Cardiac muscle cell (in vitro differentiated cells and primary cell): ENCODE results near the gene ZNF750. TPM values are rescaled to one million over a fixed set of nuclear protein-coding genes. Genes with fewer than 3 reads are reported as not detected.

Experiments
- DNase-seq, 2 donors: peaks; one replicate each; pipeline versions ENCODE4 v3.0.0 to v3.0.0-alpha.2; 2010 to 2017; ENCODE audit warnings: low read depth in 1 of 2, low spot score in 1 of 2
- H3K27ac ChIP-seq: fragments of 200-600 bp; sonication (generic); 2 replicates; pipeline ENCODE4 v1.5.1; 2016
- H3K27me3 ChIP-seq: fragments of 200-600 bp; sonication (generic); 2 replicates; pipeline ENCODE4 v1.6.0; 2016; ENCODE audit warnings: control low read depth
- H3K36me3 ChIP-seq: fragments of 200-600 bp; sonication (generic); 2 replicates; pipeline ENCODE4 v1.5.1; 2016; ENCODE audit warnings: control low read depth
- H3K4me1 ChIP-seq: fragments of 200-600 bp; sonication (generic); 2 replicates; pipeline ENCODE4 v1.8.1; 2017; ENCODE audit warnings: low read depth, mild to moderate bottlenecking, mixed run types
- H3K4me3 ChIP-seq: fragments of 200-600 bp; sonication (generic); 2 replicates; pipeline ENCODE4 v1.5.1; 2016; ENCODE audit warnings: mild to moderate bottlenecking
- H3K9me3 ChIP-seq: fragments of 200-600 bp; sonication (generic); 2 replicates; pipeline ENCODE4 v1.5.1; 2017; ENCODE audit warnings: low read depth, mild to moderate bottlenecking, control low read depth
- polyA plus RNA-seq: library from polyadenylated mRNA; unstranded; fragments of >200 nt; fragmentation: Nextera tagmentation; extraction: Ambion mirVana; gene quantifications from 2 replicates; pipeline ENCODE4 v1.2.1, GENCODE V29; 2016
- total RNA-seq: library from RNA; depleted of rRNA; stranded (reverse); fragments of >200 nt; gene quantifications from 2 replicates; pipeline ENCODE4 v1.2.3, GENCODE V29; 2016
- TF ChIP-seq, protein P1 (sequence below): IDR thresholded peaks from 2 replicates; pipeline ENCODE4 v1.5.1; 2012; ENCODE audit warnings: low read depth, mild to moderate bottlenecking, low read length

Gene ZNF750
- total and polyA plus RNA-seq, 2 experiments from 2014 or later = 0.49 TPM; not detected in 1

DNA sequence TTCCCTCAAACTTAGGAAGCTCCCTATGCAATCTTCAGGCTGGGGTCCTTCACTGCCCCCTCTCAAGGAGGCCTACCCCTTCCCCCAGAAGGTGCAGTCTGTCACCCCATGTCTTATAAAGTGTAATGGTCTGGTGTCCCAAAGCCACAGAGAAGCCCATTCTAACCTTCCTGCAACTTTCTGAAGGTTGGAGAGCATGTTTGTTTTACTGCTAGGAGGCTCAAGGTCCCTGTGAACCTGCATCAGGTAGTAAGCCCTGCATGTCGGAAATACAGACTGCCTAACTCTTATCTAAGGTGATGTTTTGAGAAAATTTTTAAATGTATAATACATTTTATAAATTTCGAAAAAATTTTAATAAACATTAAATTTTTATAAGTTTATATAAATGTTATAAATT, 18.3 kb downstream of the ZNF750 start:
- DNase-seq = no peak
- TF ChIP-seq, protein P1, sequence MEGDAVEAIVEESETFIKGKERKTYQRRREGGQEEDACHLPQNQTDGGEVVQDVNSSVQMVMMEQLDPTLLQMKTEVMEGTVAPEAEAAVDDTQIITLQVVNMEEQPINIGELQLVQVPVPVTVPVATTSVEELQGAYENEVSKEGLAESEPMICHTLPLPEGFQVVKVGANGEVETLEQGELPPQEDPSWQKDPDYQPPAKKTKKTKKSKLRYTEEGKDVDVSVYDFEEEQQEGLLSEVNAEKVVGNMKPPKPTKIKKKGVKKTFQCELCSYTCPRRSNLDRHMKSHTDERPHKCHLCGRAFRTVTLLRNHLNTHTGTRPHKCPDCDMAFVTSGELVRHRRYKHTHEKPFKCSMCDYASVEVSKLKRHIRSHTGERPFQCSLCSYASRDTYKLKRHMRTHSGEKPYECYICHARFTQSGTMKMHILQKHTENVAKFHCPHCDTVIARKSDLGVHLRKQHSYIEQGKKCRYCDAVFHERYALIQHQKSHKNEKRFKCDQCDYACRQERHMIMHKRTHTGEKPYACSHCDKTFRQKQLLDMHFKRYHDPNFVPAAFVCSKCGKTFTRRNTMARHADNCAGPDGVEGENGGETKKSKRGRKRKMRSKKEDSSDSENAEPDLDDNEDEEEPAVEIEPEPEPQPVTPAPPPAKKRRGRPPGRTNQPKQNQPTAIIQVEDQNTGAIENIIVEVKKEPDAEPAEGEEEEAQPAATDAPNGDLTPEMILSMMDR = no peak
- Histone ChIP-seq H3K9me3 (no peaks in the 10 kb centered on the region), H3K27me3 (no peaks in the 10 kb centered on the region), H3K27ac (no peak overlapping the region), H3K36me3 (no peaks in the 10 kb centered on the region), H3K4me3 (no peak overlapping the region), H3K4me1 (peaks cover 7% of the 10 kb centered on the region)

- Histone ChIP-seq H3K4me3 (no peak overlapping the region), H3K27ac (no peak overlapping the region), H3K36me3 (peaks cover 4% of the 10 kb centered on the region), H3K4me1 (peaks cover 5% of the 10 kb centered on the region), H3K9me3 (no peaks in the 10 kb centered on the region), H3K27me3 (no peaks in the 10 kb centered on the region)
- DNase-seq = no peak
- TF ChIP-seq, protein P1 = no peak
These were observed 19.3 kb downstream of the ZNF750 start for GRCh38 chr17:82820278-82821251.

DNA sequence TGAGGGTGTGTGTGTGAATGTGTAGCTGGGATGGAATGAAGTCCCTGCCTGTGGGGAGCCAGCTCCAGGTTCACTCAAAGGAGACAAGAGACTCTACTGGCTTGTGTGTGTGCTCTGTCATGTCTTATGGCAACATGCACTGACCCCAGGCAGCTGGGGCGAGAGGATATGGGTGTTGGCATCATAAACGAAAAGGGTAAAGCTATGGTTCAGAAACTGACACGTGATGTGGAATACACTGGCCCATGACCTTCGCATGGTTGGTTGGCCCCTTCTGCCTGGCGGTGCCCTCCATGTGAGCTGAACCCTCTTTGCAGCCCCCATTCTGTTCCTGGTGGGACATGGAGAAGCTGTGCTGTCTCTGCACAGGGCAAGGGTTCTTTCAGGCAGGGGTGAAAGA, 21.9 kb downstream of the ZNF750 start:
- H3K27ac ChIP-seq = no peak overlapping the region
- TF ChIP-seq, protein P1 = no peak
- no peak for DNase-seq
- no peaks in the 10 kb centered on the region for H3K9me3 ChIP-seq
- H3K4me3 ChIP-seq = no peak overlapping the region
- peaks cover 3% of the 10 kb centered on the region for H3K4me1 ChIP-seq
- peaks cover 4% of the 10 kb centered on the region for H3K36me3 ChIP-seq
- H3K27me3 ChIP-seq = no peaks in the 10 kb centered on the region

DNA sequence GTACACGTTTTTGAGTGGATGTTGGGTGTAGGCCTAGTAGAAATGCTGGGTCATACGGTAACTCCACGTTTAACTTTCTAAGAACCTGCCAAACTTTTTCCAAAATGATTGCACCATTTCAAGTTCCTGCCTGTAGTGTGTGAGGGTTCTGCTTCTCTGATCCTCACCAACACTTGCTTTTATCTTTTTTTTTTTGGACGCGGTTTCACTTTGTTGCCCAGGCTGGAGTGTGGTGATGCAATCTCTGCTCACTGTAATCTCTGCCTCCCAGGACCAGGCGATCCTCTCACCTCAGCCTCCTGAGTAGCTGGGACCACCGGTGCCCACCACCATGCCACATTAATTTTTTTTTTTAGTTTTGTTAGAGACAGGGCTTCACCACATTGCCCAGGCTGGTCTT, 23.5 kb downstream of the ZNF750 start:
- TF ChIP-seq, protein P1 = no peak
- Histone ChIP-seq H3K4me3 (no peak overlapping the region), H3K9me3 (no peaks in the 10 kb centered on the region), H3K27me3 (no peaks in the 10 kb centered on the region), H3K27ac (no peak overlapping the region), H3K36me3 (peaks cover 4% of the 10 kb centered on the region), H3K4me1 (peaks cover 3% of the 10 kb centered on the region)
- DNase-seq = peak in 1 of 2 donors; percentile 17

DNA sequence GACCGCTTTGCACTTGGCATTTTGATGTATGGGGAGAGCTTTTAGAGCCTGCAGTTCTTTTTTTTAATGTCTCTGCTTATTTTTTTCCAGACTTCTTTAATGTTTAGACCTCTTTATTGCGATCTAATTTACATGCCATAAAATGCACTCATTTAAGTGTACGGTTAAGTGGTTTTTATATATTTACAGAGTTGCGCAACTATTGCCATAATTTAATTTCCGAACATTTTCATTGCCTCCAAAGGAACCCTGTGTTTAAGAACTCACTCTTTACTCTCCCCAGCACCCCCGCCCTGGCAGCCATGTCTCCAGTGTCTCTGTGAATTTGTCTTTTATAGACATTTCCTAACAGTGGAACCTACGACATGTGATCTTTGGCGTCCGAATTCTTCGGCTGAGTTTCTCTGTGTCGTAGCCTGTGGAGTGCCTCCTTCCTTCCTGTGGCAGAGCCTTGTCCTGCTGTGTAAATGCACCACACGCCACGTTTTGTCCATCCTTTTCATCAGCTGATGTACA, 24.0 kb downstream of the ZNF750 start:
- Histone ChIP-seq H3K4me3 (no peak overlapping the region), H3K9me3 (no peaks in the 10 kb centered on the region), H3K36me3 (peaks cover 4% of the 10 kb centered on the region), H3K27ac (no peak overlapping the region), H3K27me3 (no peaks in the 10 kb centered on the region), H3K4me1 (peaks cover 8% of the 10 kb centered on the region)
- no peak for DNase-seq
- TF ChIP-seq, protein P1 = no peak
